PFSK-1 (cell line): Measurements from ENCODE around the gene HTATSF1.

Experiments used
- FOXP2 ChIP-seq: optimal IDR thresholded peaks from 2 replicates; pipeline ENCODE3; 2011; ENCODE audit warnings: borderline replicate concordance, control low read depth, inconsistent platforms; ENCODE audit not compliant: insufficient read depth; ENCODE audit errors: extremely low read length, extremely low read depth
- POLR2AphosphoS5 ChIP-seq: IDR thresholded peaks from 2 replicates; pipeline ENCODE4 v1.6.1; 2012; ENCODE audit warnings: low read depth, mild to moderate bottlenecking, control low read depth, low read length, moderate library complexity
- SIN3A ChIP-seq: IDR thresholded peaks from 2 replicates; pipeline ENCODE4 v1.6.1; 2012; ENCODE audit warnings: mild to moderate bottlenecking, low read length, moderate library complexity, borderline replicate concordance; ENCODE audit not compliant: insufficient read depth
- TAF1 ChIP-seq: IDR thresholded peaks from 2 replicates; pipeline ENCODE4 v1.6.1; 2012; ENCODE audit warnings: low read length, control low read depth, borderline replicate concordance; ENCODE audit not compliant: insufficient read depth
- TF ChIP-seq, protein P1 (sequence below), 2 experiments: IDR thresholded peaks; 2 replicates each; pipeline versions ENCODE4 v1.6.1 to v1.8.0; 2011 to 2012; ENCODE audit warnings: low read depth in 2 of 2, low read length in 2 of 2, control low read depth in 1 of 2, inconsistent platforms in 1 of 2, mild to moderate bottlenecking in 1 of 2, moderate library complexity in 1 of 2; ENCODE audit not compliant: insufficient read depth in 1 of 2

HTATSF1 gene

DNA sequence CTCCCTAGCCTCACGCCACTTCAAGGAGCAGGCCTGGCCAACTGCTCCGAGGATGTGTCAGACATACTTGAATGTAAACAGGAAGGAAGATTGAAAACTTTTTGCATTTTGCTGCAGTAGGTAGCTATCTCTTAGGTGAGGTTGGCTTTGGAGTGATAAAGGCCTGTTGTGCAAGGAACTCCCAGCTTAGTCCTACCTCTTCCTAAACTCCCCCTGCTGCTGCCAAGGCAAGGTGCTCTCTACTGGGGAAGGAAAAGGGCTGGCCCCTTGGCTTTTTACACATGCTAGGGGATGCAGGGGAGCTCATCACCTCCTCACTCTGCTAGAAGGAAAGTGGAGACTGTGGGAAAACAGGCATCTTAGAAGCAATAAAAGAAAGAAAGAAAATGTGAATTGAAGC is 20.4 kb upstream of the HTATSF1 start:
- TF ChIP-seq, protein P1, sequence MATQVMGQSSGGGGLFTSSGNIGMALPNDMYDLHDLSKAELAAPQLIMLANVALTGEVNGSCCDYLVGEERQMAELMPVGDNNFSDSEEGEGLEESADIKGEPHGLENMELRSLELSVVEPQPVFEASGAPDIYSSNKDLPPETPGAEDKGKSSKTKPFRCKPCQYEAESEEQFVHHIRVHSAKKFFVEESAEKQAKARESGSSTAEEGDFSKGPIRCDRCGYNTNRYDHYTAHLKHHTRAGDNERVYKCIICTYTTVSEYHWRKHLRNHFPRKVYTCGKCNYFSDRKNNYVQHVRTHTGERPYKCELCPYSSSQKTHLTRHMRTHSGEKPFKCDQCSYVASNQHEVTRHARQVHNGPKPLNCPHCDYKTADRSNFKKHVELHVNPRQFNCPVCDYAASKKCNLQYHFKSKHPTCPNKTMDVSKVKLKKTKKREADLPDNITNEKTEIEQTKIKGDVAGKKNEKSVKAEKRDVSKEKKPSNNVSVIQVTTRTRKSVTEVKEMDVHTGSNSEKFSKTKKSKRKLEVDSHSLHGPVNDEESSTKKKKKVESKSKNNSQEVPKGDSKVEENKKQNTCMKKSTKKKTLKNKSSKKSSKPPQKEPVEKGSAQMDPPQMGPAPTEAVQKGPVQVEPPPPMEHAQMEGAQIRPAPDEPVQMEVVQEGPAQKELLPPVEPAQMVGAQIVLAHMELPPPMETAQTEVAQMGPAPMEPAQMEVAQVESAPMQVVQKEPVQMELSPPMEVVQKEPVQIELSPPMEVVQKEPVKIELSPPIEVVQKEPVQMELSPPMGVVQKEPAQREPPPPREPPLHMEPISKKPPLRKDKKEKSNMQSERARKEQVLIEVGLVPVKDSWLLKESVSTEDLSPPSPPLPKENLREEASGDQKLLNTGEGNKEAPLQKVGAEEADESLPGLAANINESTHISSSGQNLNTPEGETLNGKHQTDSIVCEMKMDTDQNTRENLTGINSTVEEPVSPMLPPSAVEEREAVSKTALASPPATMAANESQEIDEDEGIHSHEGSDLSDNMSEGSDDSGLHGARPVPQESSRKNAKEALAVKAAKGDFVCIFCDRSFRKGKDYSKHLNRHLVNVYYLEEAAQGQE (IDR thresholded peaks at IDR 0.05; ENCODE audit: insufficient read depth in 1 of 2, low read depth in 2 of 2, low read length in 2 of 2), result no peak
- TF ChIP-seq FOXP2 (no peak), SIN3A (no peak), POLR2AphosphoS5 (no peak), TAF1 (no peak)

DNA sequence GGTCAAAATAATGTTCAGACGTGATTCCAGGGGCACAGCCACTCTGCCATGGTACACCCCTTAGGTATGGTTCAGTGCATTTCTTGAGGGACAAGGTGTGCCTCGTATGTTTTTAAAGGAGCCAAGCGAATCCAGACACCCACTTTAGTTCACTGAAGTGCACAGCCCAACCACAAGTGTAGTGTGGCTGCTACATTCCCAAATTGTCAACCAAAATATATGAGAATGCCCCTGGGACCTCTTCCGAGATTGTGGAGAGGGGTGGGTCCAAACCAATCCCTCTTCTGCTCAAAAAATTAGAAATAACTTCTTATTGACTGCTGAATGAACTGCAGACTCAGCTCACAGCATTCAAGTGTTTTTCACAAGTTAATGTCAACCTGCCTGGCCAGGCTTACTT is 17.0 kb upstream of the HTATSF1 start:
- no peak for TF ChIP-seq FOXP2
- TF ChIP-seq, protein P1 (IDR thresholded peaks at IDR 0.05; ENCODE audit: insufficient read depth in 1 of 2, low read depth in 2 of 2, low read length in 2 of 2), result no peak

DNA sequence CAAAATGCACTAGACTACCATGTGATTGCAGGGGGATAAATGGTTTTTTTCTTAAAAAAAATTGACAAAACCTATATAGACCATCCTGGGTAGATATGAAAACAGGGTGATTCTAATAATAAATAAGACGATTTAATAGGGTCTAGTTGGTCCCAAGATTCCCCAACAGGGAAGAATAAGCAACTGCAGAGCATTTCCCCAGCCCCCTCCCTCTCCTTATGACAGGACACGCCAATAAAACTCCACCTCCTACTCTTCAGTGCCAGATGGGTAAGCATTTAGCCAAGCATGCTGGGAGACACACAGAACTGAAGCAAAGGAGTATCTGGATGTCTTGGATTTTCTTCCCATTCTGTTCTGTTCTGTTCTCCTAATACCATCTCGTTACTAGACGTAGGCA is 9.7 kb upstream of the HTATSF1 start, which contains the start of gene BRS3:
Gene BRS3 (plus strand): TSS at position 301 of the 400 bp plus-strand sequence. CDS start 168 bp downstream, outside the sequence.
- TF ChIP-seq TAF1, result no peak
- TF ChIP-seq SIN3A, result no peak
- no peak for TF ChIP-seq POLR2AphosphoS5
- TF ChIP-seq FOXP2, result no peak
- TF ChIP-seq, protein P1 (IDR thresholded peaks at IDR 0.05; ENCODE audit: insufficient read depth in 1 of 2, low read depth in 2 of 2, low read length in 2 of 2), result no peak

DNA sequence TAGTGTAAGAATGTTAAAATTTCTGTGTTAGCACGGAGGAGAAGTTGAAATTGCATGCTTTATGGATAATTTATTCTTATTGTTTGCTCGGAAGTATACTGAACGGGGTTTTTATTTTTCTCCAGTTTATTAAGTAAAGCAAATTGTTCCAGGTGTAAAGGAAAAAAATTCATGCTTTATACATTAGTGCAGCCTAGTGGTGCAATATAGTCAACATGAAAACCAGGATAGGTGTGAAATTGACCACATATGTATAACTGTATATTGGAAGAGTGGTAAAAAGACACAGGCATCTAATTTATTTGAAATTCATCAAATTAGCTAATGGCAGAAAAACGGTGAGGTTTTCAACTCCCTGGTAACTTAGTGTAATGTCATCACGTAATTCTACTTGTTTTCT is 8.7 kb upstream of the HTATSF1 start:
- TF ChIP-seq POLR2AphosphoS5, result no peak
- TF ChIP-seq, protein P1 (IDR thresholded peaks at IDR 0.05; ENCODE audit: insufficient read depth in 1 of 2, low read depth in 2 of 2, low read length in 2 of 2), result no peak
- no peak for TF ChIP-seq FOXP2
- TF ChIP-seq SIN3A, result no peak
- TF ChIP-seq TAF1, result no peak

DNA sequence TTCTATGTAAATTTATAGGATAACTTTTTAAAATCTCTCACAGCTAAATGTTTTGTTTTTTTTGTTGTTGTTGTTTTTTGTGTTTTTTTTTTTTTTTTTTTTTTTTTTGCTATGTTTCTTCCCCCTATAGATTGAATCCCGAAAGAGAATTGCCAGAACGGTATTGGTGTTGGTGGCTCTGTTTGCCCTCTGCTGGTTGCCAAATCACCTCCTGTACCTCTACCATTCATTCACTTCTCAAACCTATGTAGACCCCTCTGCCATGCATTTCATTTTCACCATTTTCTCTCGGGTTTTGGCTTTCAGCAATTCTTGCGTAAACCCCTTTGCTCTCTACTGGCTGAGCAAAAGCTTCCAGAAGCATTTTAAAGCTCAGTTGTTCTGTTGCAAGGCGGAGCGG is 5.6 kb upstream of the HTATSF1 start:
- TF ChIP-seq POLR2AphosphoS5, result no peak
- TF ChIP-seq SIN3A, result no peak
- no peak for TF ChIP-seq TAF1
- TF ChIP-seq FOXP2, result no peak
- TF ChIP-seq, protein P1 (IDR thresholded peaks at IDR 0.05; ENCODE audit: insufficient read depth in 1 of 2, low read depth in 2 of 2, low read length in 2 of 2), result no peak
